Keratinocyte (primary cell): ENCODE data around the gene LYPLA2. TPM values are rescaled to one million over a fixed set of nuclear protein-coding genes. Genes with fewer than 3 reads are reported as not detected.

Source experiments
- DNase-seq: peaks from one replicate; pipeline ENCODE4 v3.0.0-alpha.2; 2011; ENCODE audit warnings: low read depth, missing footprints, low spot score
- FAIRE-seq: peaks from 2 replicates; lab custom pipeline; 2011; peaks lifted over from hg19 to GRCh38; lab: Jason Lieb, UNC
- H2AFZ ChIP-seq: 2 replicates; pipeline ENCODE4 v1.6.0; 2012; ENCODE audit warnings: low read length, control low read depth, inconsistent platforms; ENCODE audit not compliant: control insufficient read depth
- H3K27ac ChIP-seq: 2 replicates; pipeline ENCODE4 v1.5.1; 2011; ENCODE audit warnings: low read length; ENCODE audit not compliant: control insufficient read depth, insufficient read depth
- H3K27me3 ChIP-seq: 3 replicates; pipeline ENCODE4 v1.6.0; 2011; ENCODE audit warnings: low read length; ENCODE audit not compliant: control insufficient read depth, insufficient read depth; ENCODE audit errors: extremely low read depth
- H3K36me3 ChIP-seq, 2 experiments: 2 replicates in 1 of 2; 3 replicates in 1 of 2; pipeline ENCODE4 v1.5.1; 2011; ENCODE audit warnings: low read length in 2 of 2, mild to moderate bottlenecking in 1 of 2; ENCODE audit not compliant: control insufficient read depth in 2 of 2, insufficient read depth in 2 of 2; ENCODE audit errors: extremely low read depth in 1 of 2
- H3K4me1 ChIP-seq: 3 replicates; pipeline ENCODE4 v1.5.1; 2011; ENCODE audit warnings: low read length; ENCODE audit not compliant: control insufficient read depth, insufficient read depth; ENCODE audit errors: extremely low read depth
- H3K4me2 ChIP-seq: 3 replicates; pipeline ENCODE4 v1.6.0; 2011; ENCODE audit warnings: low read depth, low read length; ENCODE audit not compliant: control insufficient read depth, insufficient read depth; ENCODE audit errors: extremely low read depth
- H3K4me3 ChIP-seq, 3 experiments: fragments of 200-600 bp in 1 of 3; sonication (generic) in 1 of 3; 2 replicates in 2 of 3; 3 replicates in 1 of 3; pipeline ENCODE4 v1.5.1; 2011 to 2016; ENCODE audit warnings: low read length in 3 of 3, mild to moderate bottlenecking in 3 of 3, control low read depth in 2 of 3, inconsistent platforms in 1 of 3, low read depth in 1 of 3, mixed read lengths in 1 of 3, mixed run types in 1 of 3, moderate library complexity in 1 of 3; ENCODE audit not compliant: control insufficient read depth in 2 of 3, insufficient read depth in 2 of 3; ENCODE audit errors: extremely low read depth in 1 of 3
- H3K79me2 ChIP-seq: 2 replicates; pipeline ENCODE4 v1.6.0; 2012; ENCODE audit warnings: low read length; ENCODE audit not compliant: control insufficient read depth, insufficient read depth
- H3K9ac ChIP-seq: 3 replicates; pipeline ENCODE4 v1.6.0; 2011; ENCODE audit warnings: low read length; ENCODE audit not compliant: control insufficient read depth, insufficient read depth; ENCODE audit errors: extremely low read depth
- H3K9me1 ChIP-seq: 3 replicates; pipeline ENCODE4 v1.6.0; 2011; ENCODE audit warnings: low read length; ENCODE audit not compliant: control insufficient read depth, insufficient read depth; ENCODE audit errors: extremely low read depth
- H3K9me3 ChIP-seq: 2 replicates; pipeline ENCODE4 v1.5.1; 2012; ENCODE audit warnings: low read depth, low read length; ENCODE audit not compliant: control insufficient read depth
- H4K20me1 ChIP-seq: 3 replicates; pipeline ENCODE4 v1.6.0; 2011; ENCODE audit warnings: low read length; ENCODE audit not compliant: control insufficient read depth, insufficient read depth; ENCODE audit errors: extremely low read depth
- EZH2 ChIP-seq: IDR thresholded peaks from one replicate; pipeline ENCODE4 v1.6.1; 2012; ENCODE audit warnings: inconsistent platforms, mild to moderate bottlenecking, low read length, moderate library complexity
- dilution Hi-C: fragments of 300-500 bp; cut with MboI; formaldehyde crosslinking; loops from one replicate; pipeline ENCODE4 v1.7.0; 2020; ENCODE audit warnings: low sequenced_read_pairs; ENCODE audit not compliant: extremely low pct_ligation_motif_present
- polyA plus RNA-seq, 5 experiments: library from polyadenylated mRNA; depleted of rRNA in 3 of 5; stranded (reverse) in 3 of 5; stranded (forward) in 1 of 5; unstranded in 1 of 5; fragments of >200 nt; gene quantifications; 1 replicate in 1 of 5; 2 replicates in 3 of 5; 3 replicates in 1 of 5; pipeline versions ENCODE4 v1.2.1 to v1.2.3, GENCODE V29; 2011 to 2012; ENCODE audit warnings: missing spikeins in 2 of 5, low read depth in 1 of 5, low replicate concordance in 1 of 5
- TF ChIP-seq, protein P1 (sequence below), 3 experiments: IDR thresholded peaks in 1 of 3; conservative IDR thresholded peaks in 1 of 3; optimal IDR thresholded peaks in 1 of 3; 2 replicates in 2 of 3; 3 replicates in 1 of 3; pipeline versions ENCODE3 to v1.5.1; 2011; ENCODE audit warnings: low read length in 3 of 3, mild to moderate bottlenecking in 3 of 3, moderate library complexity in 2 of 3, control low read depth in 1 of 3, inconsistent platforms in 1 of 3; ENCODE audit not compliant: insufficient read depth in 2 of 3; ENCODE audit errors: extremely low read depth in 1 of 3

LYPLA2 gene
- polyA plus RNA-seq, 1 donor (not counting 4 experiments of a cell fraction or from before 2014, with no cell fraction given): 51.7 TPM

DNA sequence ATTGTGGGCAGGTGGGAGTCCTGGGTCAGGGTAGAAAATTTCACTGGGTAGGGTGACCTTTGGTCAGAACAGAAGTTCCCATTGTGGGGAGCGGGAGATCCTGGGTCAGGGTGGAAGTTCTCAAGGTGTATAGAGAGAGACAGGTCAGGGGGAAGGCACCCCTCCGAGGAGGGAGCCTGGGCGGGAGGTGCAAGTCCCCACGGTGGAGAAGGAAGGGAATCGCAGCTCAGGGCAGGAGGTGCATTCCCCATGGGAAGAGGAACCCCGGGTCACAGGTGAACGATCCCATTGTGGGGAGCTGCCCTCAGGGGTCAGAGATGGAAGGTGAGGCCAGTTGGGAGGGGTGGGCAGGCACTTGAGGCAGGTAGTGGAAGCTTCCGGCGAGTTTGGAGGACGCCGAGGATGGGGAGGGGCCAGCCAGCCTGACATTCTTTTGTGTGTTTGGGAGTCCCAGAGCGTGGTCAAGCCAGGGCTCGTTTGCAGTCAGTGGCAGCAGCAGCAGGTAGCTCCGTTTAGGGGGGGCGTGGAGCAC, 637 bp downstream of the LYPLA2 start:
- Histone ChIP-seq H2AFZ (peak overlapping the region; percentile 61), H3K36me3 (peaks cover 20 to 29% of the 10 kb centered on the region in 2 experiments)
- FAIRE-seq: peak; percentile 23

DNA sequence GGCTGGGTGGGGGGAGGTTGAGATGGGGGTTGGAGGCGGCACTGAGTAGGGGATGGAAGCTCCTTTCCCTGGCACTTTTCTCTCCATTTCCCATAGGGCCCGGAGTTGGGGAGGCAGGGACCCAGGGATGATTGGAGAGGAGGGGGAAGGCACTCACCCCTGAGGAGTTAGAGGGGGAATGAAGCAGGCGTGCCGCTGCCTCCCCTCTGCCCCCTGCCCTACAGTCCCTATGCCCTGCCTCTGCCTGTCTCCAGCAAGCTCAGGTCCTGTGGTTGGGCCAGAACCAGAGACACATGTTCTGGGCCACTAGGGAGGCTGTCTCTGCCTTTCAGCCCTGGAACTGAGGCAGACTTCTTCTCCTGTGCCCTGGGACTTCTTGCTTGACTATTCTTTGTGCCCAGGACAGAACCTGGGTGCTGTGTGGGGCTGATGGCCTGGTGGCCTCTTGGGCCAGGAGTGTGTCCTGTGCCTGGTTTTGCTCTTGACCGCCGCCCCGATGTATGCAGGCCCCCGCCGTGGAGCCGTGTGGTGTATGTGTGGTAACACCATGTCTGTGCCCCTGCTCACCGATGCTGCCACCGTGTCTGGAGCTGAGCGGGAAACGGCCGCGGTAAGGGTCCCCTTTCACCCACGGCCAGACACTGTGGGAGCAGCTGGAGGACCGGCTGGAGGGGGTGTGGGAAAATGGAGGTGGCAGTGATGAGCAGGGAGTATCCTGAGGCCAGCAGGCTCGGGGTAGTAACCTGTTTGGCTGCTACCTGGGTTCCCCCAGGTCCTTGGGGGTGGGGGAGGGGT, 1.4 kb downstream of the LYPLA2 start:
- dilution Hi-C loops: no loop called here
- Histone ChIP-seq H4K20me1 (no peaks in the 10 kb centered on the region), H3K27ac (no peak overlapping the region), H3K36me3 (peaks cover 21 to 29% of the 10 kb centered on the region in 2 experiments), H3K9me1 (no peaks in the 10 kb centered on the region), H3K4me2 (peak overlapping the region; percentile 92), H3K79me2 (peaks cover 21% of the 10 kb centered on the region), H3K9ac (peak overlapping the region; percentile 85), H3K4me3 (peak overlapping the region; percentile 61 to 97 (median 96)), H2AFZ (no peak overlapping the region), H3K4me1 (peaks cover 26% of the 10 kb centered on the region), H3K9me3 (no peaks in the 10 kb centered on the region), H3K27me3 (no peaks in the 10 kb centered on the region)
- FAIRE-seq: no peak
- TF ChIP-seq, protein P1, sequence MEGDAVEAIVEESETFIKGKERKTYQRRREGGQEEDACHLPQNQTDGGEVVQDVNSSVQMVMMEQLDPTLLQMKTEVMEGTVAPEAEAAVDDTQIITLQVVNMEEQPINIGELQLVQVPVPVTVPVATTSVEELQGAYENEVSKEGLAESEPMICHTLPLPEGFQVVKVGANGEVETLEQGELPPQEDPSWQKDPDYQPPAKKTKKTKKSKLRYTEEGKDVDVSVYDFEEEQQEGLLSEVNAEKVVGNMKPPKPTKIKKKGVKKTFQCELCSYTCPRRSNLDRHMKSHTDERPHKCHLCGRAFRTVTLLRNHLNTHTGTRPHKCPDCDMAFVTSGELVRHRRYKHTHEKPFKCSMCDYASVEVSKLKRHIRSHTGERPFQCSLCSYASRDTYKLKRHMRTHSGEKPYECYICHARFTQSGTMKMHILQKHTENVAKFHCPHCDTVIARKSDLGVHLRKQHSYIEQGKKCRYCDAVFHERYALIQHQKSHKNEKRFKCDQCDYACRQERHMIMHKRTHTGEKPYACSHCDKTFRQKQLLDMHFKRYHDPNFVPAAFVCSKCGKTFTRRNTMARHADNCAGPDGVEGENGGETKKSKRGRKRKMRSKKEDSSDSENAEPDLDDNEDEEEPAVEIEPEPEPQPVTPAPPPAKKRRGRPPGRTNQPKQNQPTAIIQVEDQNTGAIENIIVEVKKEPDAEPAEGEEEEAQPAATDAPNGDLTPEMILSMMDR (optimal IDR thresholded peaks at IDR 0.05 in 1 of 3, IDR thresholded peaks at IDR 0.05 in 1 of 3, conservative IDR thresholded peaks at IDR 0.05 in 1 of 3; ENCODE audit: extremely low read depth in 1 of 3, insufficient read depth in 2 of 3, low read length in 3 of 3): no peak
- TF ChIP-seq EZH2: no peak
- no peak for DNase-seq

More for the DNA sequence above, 637 bp downstream of the LYPLA2 start:
- Histone ChIP-seq H3K9me1 (no peaks in the 10 kb centered on the region), H3K4me1 (peaks cover 26% of the 10 kb centered on the region), H3K79me2 (peaks cover 21% of the 10 kb centered on the region), H3K4me2 (peak overlapping the region; percentile 92), H3K27ac (peak overlapping the region; percentile 67), H4K20me1 (no peaks in the 10 kb centered on the region), H3K4me3 (peak overlapping the region; percentile 61 to 97 (median 96)), H3K27me3 (no peaks in the 10 kb centered on the region), H3K9ac (peak overlapping the region; percentile 85), H3K9me3 (no peaks in the 10 kb centered on the region)
- TF ChIP-seq, protein P1 (optimal IDR thresholded peaks at IDR 0.05 in 1 of 3, IDR thresholded peaks at IDR 0.05 in 1 of 3, conservative IDR thresholded peaks at IDR 0.05 in 1 of 3; ENCODE audit: extremely low read depth in 1 of 3, insufficient read depth in 2 of 3, low read length in 3 of 3): no peak
- no peak for TF ChIP-seq EZH2
- dilution Hi-C loops: no loop called here
- DNase-seq: no peak
